Mesothelial cell of epicardium (in vitro differentiated cells): ENCODE measurements around the gene C15orf40. TPM values are rescaled to one million over a fixed set of nuclear protein-coding genes. Genes with fewer than 3 reads are reported as not detected.

Experiments used
- DNase-seq, 2 experiments: peaks; one replicate each; pipeline ENCODE4 v3.0.0; 2021; ENCODE audit warnings: low spot score in 2 of 2; ENCODE audit not compliant: unreplicated experiment in 2 of 2
- H3K27ac Mint-ChIP-seq: 2 replicates; pipeline ENCODE4 v1.8.0; 2021; ENCODE audit warnings: mixed read lengths
- H3K27me3 Mint-ChIP-seq: 2 replicates; pipeline ENCODE4 v1.8.0; 2021; ENCODE audit warnings: low read depth, mixed read lengths
- H3K36me3 Mint-ChIP-seq: 2 replicates; pipeline ENCODE4 v1.8.0; 2021; ENCODE audit warnings: mixed read lengths
- H3K4me1 Mint-ChIP-seq: 2 replicates; pipeline ENCODE4 v1.8.0; 2021; ENCODE audit warnings: mixed read lengths
- H3K4me3 Mint-ChIP-seq: 2 replicates; pipeline ENCODE4 v1.8.0; 2021; ENCODE audit warnings: mild to moderate bottlenecking, moderate library complexity, mixed read lengths
- H3K9me3 Mint-ChIP-seq: 2 replicates; pipeline ENCODE4 v1.8.0; 2021; ENCODE audit warnings: mixed read lengths
- CTCF ChIP-seq: fragments of 200-600 bp; sonication (generic); IDR thresholded peaks from one replicate; pipeline ENCODE4 v1.5.0; 2021; ENCODE audit warnings: antibody characterized with exemption; ENCODE audit not compliant: unreplicated experiment
- total RNA-seq: library from RNA; stranded (reverse); gene quantifications from 3 replicates; pipeline ENCODE4 v1.2.1, GENCODE V29; 2021

C15orf40 gene
- total RNA-seq, 1 donor from 2014 or later, result 18.4 TPM

- Mint-ChIP-seq H3K9me3 (no peaks in the 10 kb centered on the region), H3K4me3 (no peak overlapping the region), H3K27ac (no peak overlapping the region), H3K36me3 (no peaks in the 10 kb centered on the region), H3K27me3 (no peaks in the 10 kb centered on the region), H3K4me1 (no peaks in the 10 kb centered on the region)
- DNase-seq, result no peak
- no peak for TF ChIP-seq CTCF
Observed at GRCh38 chr15:82963471-82964341, 47.7 kb downstream of the C15orf40 start.

GRCh38 chr15:82960766-82961165, 50.7 kb downstream of the C15orf40 start:
- Mint-ChIP-seq H3K27ac (no peak overlapping the region), H3K9me3 (no peaks in the 10 kb centered on the region), H3K4me1 (no peaks in the 10 kb centered on the region), H3K27me3 (no peaks in the 10 kb centered on the region), H3K36me3 (no peaks in the 10 kb centered on the region), H3K4me3 (no peak overlapping the region)
- DNase-seq, result no peak
- TF ChIP-seq CTCF, result no peak

- no peak for DNase-seq
- Mint-ChIP-seq H3K4me3 (no peak overlapping the region), H3K9me3 (no peaks in the 10 kb centered on the region), H3K27me3 (no peaks in the 10 kb centered on the region), H3K36me3 (no peaks in the 10 kb centered on the region), H3K27ac (no peak overlapping the region), H3K4me1 (no peaks in the 10 kb centered on the region)
- TF ChIP-seq CTCF, result no peak
Observed at GRCh38 chr15:82959423-82959822, 52.0 kb downstream of the C15orf40 start.

- Mint-ChIP-seq H3K4me1 (no peaks in the 10 kb centered on the region), H3K27ac (no peak overlapping the region)
Observed at GRCh38 chr15:82958638-82959037, 52.8 kb downstream of the C15orf40 start.

More at GRCh38 chr15:82958638-82959037, 52.8 kb downstream of the C15orf40 start:
- H3K36me3 Mint-ChIP-seq, result no peaks in the 10 kb centered on the region
- no peak for DNase-seq
- no peaks in the 10 kb centered on the region for H3K9me3 Mint-ChIP-seq
- no peak for TF ChIP-seq CTCF
- H3K27me3 Mint-ChIP-seq, result no peaks in the 10 kb centered on the region
- H3K4me3 Mint-ChIP-seq, result no peak overlapping the region
